HEK293 (cell line): ENCODE data around the gene GUK1.

ENCODE experiments used
- BCL6B ChIP-seq: fragments of 450-650 bp; formaldehyde crosslinking; IDR thresholded peaks from 2 replicates; pipeline ENCODE4 v1.5.1; 2017; ENCODE audit warnings: missing biosample characterization, missing genetic modification characterization
- HOXC10 ChIP-seq: sonication (generic); formaldehyde crosslinking; IDR thresholded peaks from 2 replicates; pipeline ENCODE4 v1.8.1; 2023; ENCODE audit warnings: mild to moderate bottlenecking, missing genetic modification reagents
- KLF17 ChIP-seq: fragments of 450-650 bp; formaldehyde crosslinking; IDR thresholded peaks from 2 replicates; pipeline ENCODE4 v1.5.1; 2016; ENCODE audit warnings: missing biosample characterization, missing genetic modification characterization
- KLF7 ChIP-seq: fragments of 450-650 bp; formaldehyde crosslinking; IDR thresholded peaks from 2 replicates; pipeline ENCODE4 v1.5.1; 2016; ENCODE audit warnings: missing biosample characterization, missing genetic modification characterization, borderline replicate concordance
- KLF8 ChIP-seq: fragments of 450-650 bp; formaldehyde crosslinking; IDR thresholded peaks from 2 replicates; pipeline ENCODE4 v1.5.1; 2016; ENCODE audit warnings: missing biosample characterization, missing genetic modification characterization
- OSR2 ChIP-seq: fragments of 450-650 bp; formaldehyde crosslinking; IDR thresholded peaks from 2 replicates; pipeline ENCODE4 v1.5.1; 2016; ENCODE audit warnings: missing biosample characterization, missing genetic modification characterization
- PRDM4 ChIP-seq: fragments of 450-650 bp; formaldehyde crosslinking; IDR thresholded peaks from 2 replicates; pipeline ENCODE4 v1.5.1; 2017; ENCODE audit warnings: missing biosample characterization, missing genetic modification characterization
- YY2 ChIP-seq: fragments of 450-650 bp; formaldehyde crosslinking; IDR thresholded peaks from 2 replicates; pipeline ENCODE4 v1.5.1; 2016; ENCODE audit warnings: missing biosample characterization, missing genetic modification characterization
- ZBTB20 ChIP-seq: fragments of 450-650 bp; formaldehyde crosslinking; IDR thresholded peaks from 2 replicates; pipeline ENCODE4 v1.5.1; 2016; ENCODE audit warnings: missing biosample characterization, missing genetic modification characterization
- ZBTB21 ChIP-seq: fragments of 450-650 bp; formaldehyde crosslinking; IDR thresholded peaks from 2 replicates; pipeline ENCODE4 v1.5.1; 2017; ENCODE audit warnings: missing biosample characterization, missing genetic modification characterization
- ZBTB48 ChIP-seq: fragments of 450-650 bp; formaldehyde crosslinking; IDR thresholded peaks from 2 replicates; pipeline ENCODE4 v1.5.1; 2016; ENCODE audit warnings: missing biosample characterization, missing genetic modification characterization
- ZNF138 ChIP-seq: fragments of 450-650 bp; formaldehyde crosslinking; IDR thresholded peaks from 2 replicates; pipeline ENCODE4 v1.5.1; 2016; ENCODE audit warnings: missing biosample characterization, missing genetic modification characterization, borderline replicate concordance
- ZNF335 ChIP-seq: fragments of 450-650 bp; formaldehyde crosslinking; conservative IDR thresholded peaks from 2 replicates; pipeline ENCODE4 v1.5.1; 2016; ENCODE audit warnings: missing biosample characterization, missing genetic modification characterization
- ZNF391 ChIP-seq: fragments of 450-650 bp; formaldehyde crosslinking; IDR thresholded peaks from 2 replicates; pipeline ENCODE4 v1.5.1; 2016; ENCODE audit warnings: low read depth, missing biosample characterization, missing genetic modification characterization, borderline replicate concordance
- ZNF404 ChIP-seq: fragments of 450-650 bp; formaldehyde crosslinking; IDR thresholded peaks from 2 replicates; pipeline ENCODE4 v1.5.1; 2017; ENCODE audit warnings: missing biosample characterization, missing genetic modification characterization
- ZNF514 ChIP-seq: fragments of 450-650 bp; formaldehyde crosslinking; IDR thresholded peaks from 2 replicates; pipeline ENCODE4 v1.5.1; 2016; ENCODE audit warnings: missing biosample characterization, missing genetic modification characterization
- ZNF560 ChIP-seq: fragments of 450-650 bp; formaldehyde crosslinking; IDR thresholded peaks from 2 replicates; pipeline ENCODE4 v1.5.1; 2017; ENCODE audit warnings: missing biosample characterization, missing genetic modification characterization, borderline replicate concordance
- ZNF664 ChIP-seq: fragments of 450-650 bp; formaldehyde crosslinking; IDR thresholded peaks from 2 replicates; pipeline ENCODE4 v1.5.1; 2016; ENCODE audit warnings: missing biosample characterization, missing genetic modification characterization
- ZSCAN18 ChIP-seq: fragments of 450-650 bp; formaldehyde crosslinking; IDR thresholded peaks from 2 replicates; pipeline ENCODE4 v1.5.1; 2016; ENCODE audit warnings: missing biosample characterization, missing genetic modification characterization
- TF ChIP-seq, protein P1 (sequence below): fragments of 450-650 bp; formaldehyde crosslinking; IDR thresholded peaks from 2 replicates; pipeline ENCODE4 v1.5.1; 2016; ENCODE audit warnings: missing biosample characterization, missing genetic modification characterization, low read depth
- TF ChIP-seq, protein P2 (sequence below): fragments of 450-650 bp; formaldehyde crosslinking; IDR thresholded peaks from 2 replicates; pipeline ENCODE4 v1.5.1; 2017; ENCODE audit warnings: missing biosample characterization, missing genetic modification characterization
- TF ChIP-seq, protein P3 (sequence below): fragments of 450-650 bp; formaldehyde crosslinking; IDR thresholded peaks from 2 replicates; pipeline ENCODE4 v1.5.1; 2016; ENCODE audit warnings: missing biosample characterization, missing genetic modification characterization

Gene GUK1

DNA sequence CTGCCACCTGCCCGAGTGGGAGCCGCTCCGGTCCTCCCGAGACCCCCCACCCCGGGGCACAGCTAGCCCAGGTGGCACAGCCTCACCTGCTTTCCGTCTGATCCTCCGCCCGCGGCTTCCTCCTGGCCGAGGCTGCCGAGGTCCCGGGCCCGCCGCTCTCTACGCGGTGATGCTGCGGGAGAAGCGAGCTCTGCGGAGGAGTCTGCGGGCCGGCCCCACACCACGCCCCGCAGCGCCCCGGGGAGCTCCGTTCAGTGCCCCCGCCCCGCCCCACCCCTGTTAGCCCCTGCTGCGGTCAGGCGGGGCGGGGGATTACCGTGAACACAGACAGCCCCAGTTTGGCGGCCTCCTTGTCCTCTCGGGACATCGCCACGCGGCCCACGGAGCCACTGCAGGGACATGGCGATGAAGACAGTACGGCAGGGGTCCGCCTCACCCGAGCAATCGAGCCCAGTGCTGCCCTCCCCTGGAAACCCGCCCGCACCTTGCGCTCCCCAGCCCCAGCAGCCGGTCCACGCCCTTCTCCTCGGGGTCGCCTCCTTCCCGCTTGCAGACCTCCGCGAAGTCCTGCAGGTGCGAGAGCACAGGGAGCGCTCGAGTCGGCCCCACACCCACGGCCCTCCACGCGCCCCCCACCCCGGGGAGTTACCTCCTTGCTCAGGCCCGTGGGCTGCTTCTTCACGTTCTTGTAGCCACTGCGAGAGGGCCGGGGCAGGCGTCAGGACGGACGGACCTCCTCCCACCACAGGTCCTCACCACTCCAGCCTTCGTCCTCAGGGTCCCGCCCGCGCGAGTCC is 37.9 kb upstream of the GUK1 start (continued):
- TF ChIP-seq PRDM4 (tag by site-specific recombination) (no peak), ZNF138 (tag by site-specific recombination) (0 out of 2 replicates have a peak, but pooled peaks have one; percentile 34), OSR2 (tag by site-specific recombination) (no peak), ZNF391 (tag by site-specific recombination) (0 out of 2 replicates have a peak, but pooled peaks have one; percentile 13), ZNF404 (tag by site-specific recombination) (no peak), ZBTB21 (no peak), ZBTB20 (tag by site-specific recombination) (peak; percentile 64), KLF7 (tag by site-specific recombination) (peak; percentile 96), ZNF514 (no peak), ZBTB48 (tag by site-specific recombination) (peak; percentile 85), KLF17 (tag by site-specific recombination) (peak; percentile 91), BCL6B (no peak), ZNF664 (tag by site-specific recombination) (no peak), YY2 (no peak), ZNF560 (no peak), ZNF335 (tag by site-specific recombination) (peak; percentile 99), ZSCAN18 (tag by site-specific recombination) (no peak), HOXC10 (CRISPR knock-in tag) (no peak), KLF8 (peak; percentile 93)
- TF ChIP-seq, protein P1, sequence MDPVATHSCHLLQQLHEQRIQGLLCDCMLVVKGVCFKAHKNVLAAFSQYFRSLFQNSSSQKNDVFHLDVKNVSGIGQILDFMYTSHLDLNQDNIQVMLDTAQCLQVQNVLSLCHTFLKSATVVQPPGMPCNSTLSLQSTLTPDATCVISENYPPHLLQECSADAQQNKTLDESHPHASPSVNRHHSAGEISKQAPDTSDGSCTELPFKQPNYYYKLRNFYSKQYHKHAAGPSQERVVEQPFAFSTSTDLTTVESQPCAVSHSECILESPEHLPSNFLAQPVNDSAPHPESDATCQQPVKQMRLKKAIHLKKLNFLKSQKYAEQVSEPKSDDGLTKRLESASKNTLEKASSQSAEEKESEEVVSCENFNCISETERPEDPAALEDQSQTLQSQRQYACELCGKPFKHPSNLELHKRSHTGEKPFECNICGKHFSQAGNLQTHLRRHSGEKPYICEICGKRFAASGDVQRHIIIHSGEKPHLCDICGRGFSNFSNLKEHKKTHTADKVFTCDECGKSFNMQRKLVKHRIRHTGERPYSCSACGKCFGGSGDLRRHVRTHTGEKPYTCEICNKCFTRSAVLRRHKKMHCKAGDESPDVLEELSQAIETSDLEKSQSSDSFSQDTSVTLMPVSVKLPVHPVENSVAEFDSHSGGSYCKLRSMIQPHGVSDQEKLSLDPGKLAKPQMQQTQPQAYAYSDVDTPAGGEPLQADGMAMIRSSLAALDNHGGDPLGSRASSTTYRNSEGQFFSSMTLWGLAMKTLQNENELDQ (tag by site-specific recombination), result no peak
- TF ChIP-seq, protein P2, sequence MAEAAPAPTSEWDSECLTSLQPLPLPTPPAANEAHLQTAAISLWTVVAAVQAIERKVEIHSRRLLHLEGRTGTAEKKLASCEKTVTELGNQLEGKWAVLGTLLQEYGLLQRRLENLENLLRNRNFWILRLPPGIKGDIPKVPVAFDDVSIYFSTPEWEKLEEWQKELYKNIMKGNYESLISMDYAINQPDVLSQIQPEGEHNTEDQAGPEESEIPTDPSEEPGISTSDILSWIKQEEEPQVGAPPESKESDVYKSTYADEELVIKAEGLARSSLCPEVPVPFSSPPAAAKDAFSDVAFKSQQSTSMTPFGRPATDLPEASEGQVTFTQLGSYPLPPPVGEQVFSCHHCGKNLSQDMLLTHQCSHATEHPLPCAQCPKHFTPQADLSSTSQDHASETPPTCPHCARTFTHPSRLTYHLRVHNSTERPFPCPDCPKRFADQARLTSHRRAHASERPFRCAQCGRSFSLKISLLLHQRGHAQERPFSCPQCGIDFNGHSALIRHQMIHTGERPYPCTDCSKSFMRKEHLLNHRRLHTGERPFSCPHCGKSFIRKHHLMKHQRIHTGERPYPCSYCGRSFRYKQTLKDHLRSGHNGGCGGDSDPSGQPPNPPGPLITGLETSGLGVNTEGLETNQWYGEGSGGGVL (tag by site-specific recombination), result peak; percentile 45; the same call in 1 of the 2 replicates
- TF ChIP-seq, protein P3, sequence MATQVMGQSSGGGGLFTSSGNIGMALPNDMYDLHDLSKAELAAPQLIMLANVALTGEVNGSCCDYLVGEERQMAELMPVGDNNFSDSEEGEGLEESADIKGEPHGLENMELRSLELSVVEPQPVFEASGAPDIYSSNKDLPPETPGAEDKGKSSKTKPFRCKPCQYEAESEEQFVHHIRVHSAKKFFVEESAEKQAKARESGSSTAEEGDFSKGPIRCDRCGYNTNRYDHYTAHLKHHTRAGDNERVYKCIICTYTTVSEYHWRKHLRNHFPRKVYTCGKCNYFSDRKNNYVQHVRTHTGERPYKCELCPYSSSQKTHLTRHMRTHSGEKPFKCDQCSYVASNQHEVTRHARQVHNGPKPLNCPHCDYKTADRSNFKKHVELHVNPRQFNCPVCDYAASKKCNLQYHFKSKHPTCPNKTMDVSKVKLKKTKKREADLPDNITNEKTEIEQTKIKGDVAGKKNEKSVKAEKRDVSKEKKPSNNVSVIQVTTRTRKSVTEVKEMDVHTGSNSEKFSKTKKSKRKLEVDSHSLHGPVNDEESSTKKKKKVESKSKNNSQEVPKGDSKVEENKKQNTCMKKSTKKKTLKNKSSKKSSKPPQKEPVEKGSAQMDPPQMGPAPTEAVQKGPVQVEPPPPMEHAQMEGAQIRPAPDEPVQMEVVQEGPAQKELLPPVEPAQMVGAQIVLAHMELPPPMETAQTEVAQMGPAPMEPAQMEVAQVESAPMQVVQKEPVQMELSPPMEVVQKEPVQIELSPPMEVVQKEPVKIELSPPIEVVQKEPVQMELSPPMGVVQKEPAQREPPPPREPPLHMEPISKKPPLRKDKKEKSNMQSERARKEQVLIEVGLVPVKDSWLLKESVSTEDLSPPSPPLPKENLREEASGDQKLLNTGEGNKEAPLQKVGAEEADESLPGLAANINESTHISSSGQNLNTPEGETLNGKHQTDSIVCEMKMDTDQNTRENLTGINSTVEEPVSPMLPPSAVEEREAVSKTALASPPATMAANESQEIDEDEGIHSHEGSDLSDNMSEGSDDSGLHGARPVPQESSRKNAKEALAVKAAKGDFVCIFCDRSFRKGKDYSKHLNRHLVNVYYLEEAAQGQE (tag by site-specific recombination), result 0 out of 2 replicates have a peak, but pooled peaks have one; percentile 27
